ENCODE measurements around the gene CACNA2D3.
A peak's percentile ranks its signal among the peaks of the same experiment; 100 is the strongest.

The CACNA2D3 gene

DNA sequence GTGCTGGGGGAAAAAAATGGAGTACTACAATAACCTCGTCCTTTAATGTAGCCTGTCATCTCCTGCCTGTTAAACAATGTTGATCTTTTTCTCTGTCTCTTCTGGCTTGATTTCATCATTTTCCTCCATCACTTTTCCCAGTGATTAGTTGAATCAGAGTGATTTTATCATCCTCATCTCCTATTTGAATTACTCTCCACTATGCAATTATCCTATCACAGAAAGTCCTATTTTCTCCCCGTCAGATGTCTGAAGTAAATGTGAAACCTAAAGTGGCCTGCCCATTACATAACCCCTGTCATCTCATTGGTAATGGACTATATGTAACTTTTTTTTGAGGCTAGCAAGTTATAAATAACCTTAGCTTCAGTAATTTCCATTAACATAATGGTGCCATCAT, 201.8 kb downstream of the CACNA2D3 start:
- FAIRE-seq (no peak), DNase-seq (ENCODE audit: low spot score) (no peak)

GRCh38 chr3:54326951-54327350, 204.6 kb downstream of the CACNA2D3 start:
- DNase-seq (ENCODE audit: low spot score): no peak
- FAIRE-seq: no peak

DNA sequence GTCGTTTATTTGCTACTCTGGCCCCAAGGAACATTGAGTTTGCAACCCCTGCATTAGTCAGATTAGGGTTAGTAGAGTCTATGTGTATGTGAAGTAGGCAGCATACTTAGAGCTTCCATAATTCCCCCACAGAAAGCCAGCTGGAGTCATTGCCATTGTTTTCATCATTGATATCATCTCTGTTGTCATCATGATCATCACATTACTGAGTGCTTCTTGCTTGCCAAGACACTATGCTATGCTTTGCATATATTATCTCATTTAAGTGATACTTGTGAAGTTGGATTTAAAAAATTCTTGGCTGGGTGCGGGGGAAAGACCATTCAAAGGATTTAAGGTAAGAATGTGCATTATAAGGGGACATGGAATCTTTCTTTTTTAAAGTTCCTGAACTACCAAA, 209.0 kb downstream of the CACNA2D3 start:
- FAIRE-seq: no peak
- DNase-seq (ENCODE audit: low spot score): no peak

DNA sequence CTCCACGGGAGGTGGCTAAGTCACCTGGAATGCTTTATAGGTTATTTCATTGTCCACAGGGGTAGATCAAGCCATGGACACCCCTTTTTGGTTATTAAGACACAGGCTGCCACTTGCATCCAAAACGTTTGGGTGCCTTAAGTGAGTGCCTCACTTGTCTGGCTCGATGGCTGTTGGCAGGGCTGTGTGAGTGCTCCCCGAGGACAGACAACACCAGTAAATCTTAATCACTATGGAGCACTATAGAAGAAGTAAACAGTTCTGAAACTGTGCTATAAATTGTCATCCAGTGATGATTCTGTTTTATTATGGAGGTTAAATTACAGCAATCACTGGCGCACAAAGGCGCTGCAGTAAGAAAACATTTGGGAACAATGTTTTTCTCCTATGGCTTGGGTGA, 215.5 kb downstream of the CACNA2D3 start:
- FAIRE-seq (no peak), DNase-seq (ENCODE audit: low spot score) (no peak)

- FAIRE-seq (no peak), DNase-seq (ENCODE audit: low spot score) (no peak)
Measured at GRCh38 chr3:54339608-54340007, 217.3 kb downstream of the CACNA2D3 start.

DNA sequence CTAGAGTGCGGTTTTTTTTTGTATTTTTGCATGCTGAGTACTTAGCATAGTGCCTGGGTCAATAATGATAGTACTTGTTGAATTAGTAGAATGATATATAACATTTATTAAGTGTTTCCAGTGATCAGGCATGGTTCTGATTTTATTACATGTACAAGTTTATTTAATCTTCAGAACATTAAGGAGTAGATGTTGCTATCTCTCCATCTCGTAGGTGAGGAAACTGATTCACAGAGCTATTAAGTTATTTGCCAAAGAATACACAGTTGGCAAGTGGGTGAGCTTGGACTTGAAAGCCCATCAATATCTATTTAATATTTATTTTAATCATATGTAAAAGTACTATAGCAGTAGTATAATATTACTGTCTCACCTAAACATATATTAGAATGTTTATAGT, 219.5 kb downstream of the CACNA2D3 start:
- FAIRE-seq (no peak), DNase-seq (ENCODE audit: low spot score) (no peak)

DNA sequence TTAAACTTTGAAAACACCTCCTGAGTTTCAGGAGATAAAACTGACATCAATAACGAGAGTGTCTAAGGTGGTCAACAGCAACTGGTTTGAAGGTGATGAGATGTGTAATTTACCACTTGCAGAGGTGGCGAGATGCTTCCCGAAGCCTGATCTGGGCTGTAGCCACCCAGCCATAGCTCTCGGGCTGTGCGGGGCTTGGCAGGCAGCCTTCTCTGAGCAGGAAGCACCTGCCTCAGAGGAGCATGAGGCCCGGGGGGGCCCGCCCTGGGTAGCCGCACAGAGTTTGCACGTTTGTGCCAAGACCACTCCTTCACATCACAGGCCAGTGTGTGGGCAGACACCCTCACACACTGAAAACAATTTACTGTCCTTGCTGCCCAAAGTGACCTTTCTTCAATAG, 220.3 kb downstream of the CACNA2D3 start:
- DNase-seq (ENCODE audit: low spot score) (no peak), FAIRE-seq (no peak)

DNA sequence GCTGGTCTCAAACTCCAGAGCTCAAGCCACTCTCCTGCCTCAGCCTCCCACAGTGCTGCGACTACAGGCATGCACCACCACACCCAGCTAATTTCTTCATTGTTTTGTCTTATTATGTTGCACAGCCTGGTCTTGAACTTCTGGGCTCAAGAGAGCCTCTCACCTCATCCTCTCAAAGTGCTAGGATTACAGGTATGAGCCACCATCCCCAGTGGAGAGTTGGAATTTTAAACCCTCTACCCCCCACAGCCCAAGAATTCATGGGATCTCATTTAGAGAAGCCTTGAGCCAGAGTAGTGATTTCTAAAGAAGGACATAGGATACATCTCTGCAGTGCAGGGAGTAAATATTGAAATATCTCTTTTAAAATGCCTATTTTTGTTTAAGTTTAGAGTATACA, 221.1 kb downstream of the CACNA2D3 start:
- DNase-seq (ENCODE audit: low spot score) (no peak), FAIRE-seq (no peak)

GRCh38 chr3:54344601-54345231, 222.4 kb downstream of the CACNA2D3 start:
- DNase-seq (ENCODE audit: low spot score) (no peak), FAIRE-seq (no peak)

DNA sequence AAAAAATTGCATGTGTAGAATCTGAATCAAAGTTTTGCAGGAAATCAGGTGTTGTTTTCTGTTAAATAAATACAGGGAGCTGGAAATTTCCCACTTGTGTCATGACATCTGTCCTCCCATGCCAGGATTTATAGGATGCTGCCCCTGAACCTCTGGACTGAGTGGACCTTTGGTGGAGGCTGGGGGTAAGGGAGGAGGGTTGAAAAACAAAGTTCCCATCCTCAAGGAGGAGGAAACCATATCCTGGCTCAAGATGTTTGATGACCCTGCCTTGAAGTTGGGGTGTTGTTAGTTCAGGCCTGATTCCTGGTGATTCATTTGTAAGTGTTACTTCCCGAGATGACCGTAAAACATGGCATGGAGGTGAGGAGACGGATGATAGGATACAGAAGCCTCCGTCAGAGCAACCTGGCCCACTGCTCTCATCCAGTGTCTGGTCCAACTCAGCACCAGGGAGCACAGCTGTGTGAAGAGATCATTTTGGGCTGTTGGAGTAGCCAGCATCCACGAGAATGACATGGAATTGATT, 223.6 kb downstream of the CACNA2D3 start:
- no peak for DNase-seq (ENCODE audit: low spot score)
- FAIRE-seq: no peak

GRCh38 chr3:54347060-54347459, 224.7 kb downstream of the CACNA2D3 start:
- no peak for FAIRE-seq
- DNase-seq (ENCODE audit: low spot score): no peak

GRCh38 chr3:54347933-54348332, 225.6 kb downstream of the CACNA2D3 start:
- DNase-seq (ENCODE audit: low spot score) (no peak), FAIRE-seq (no peak)

- no peak for FAIRE-seq
- no peak for DNase-seq (ENCODE audit: low spot score)
Measured at GRCh38 chr3:54349231-54349652, 226.9 kb downstream of the CACNA2D3 start.

GRCh38 chr3:54349691-54350090, 227.3 kb downstream of the CACNA2D3 start:
- FAIRE-seq (no peak), DNase-seq (ENCODE audit: low spot score) (no peak)

GRCh38 chr3:54353546-54353945, 231.2 kb downstream of the CACNA2D3 start:
- DNase-seq (ENCODE audit: low spot score): no peak

DNA sequence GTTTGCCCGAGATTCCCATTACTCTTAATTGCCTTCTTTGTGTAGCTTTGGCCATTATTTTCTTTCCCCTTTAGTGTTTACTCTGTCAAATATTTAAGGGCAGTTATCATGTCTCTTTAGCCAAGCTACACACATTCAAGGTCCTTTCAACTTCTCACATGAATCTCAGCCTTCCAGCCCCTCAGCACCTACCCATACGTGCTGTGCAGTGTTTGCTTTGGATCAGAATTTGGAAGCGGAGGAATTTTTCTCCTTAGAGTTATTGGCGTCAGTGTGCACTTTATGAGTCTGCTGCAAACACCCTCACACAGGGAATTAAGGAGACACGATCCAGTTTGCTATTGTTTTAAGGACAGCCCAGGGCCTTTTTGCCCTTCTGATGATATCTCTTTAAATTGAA, 231.6 kb downstream of the CACNA2D3 start:
- FAIRE-seq (no peak), DNase-seq (ENCODE audit: low spot score) (no peak)

More at GRCh38 chr3:54353546-54353945, 231.2 kb downstream of the CACNA2D3 start:
- FAIRE-seq: no peak

DNA sequence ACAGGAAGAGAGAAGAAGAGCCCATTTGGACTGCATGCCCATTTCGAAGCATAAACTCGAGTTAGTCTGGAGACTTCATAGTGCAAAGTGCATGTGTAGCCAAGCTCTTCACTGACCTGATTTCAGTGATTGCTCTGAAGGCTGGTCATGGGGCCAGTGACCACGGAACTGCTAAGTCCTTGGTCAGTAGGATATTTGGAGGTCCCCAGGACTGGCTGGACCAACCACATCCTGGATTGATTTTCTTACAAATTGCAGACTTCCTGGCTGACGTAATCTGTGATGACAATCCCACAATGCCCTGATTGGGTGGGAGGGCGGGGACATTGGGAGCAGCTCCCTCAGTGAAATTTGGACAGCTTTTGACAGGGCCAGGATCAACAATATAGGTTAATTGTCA, 233.4 kb downstream of the CACNA2D3 start:
- no peak for DNase-seq (ENCODE audit: low spot score)
- FAIRE-seq: no peak

DNA sequence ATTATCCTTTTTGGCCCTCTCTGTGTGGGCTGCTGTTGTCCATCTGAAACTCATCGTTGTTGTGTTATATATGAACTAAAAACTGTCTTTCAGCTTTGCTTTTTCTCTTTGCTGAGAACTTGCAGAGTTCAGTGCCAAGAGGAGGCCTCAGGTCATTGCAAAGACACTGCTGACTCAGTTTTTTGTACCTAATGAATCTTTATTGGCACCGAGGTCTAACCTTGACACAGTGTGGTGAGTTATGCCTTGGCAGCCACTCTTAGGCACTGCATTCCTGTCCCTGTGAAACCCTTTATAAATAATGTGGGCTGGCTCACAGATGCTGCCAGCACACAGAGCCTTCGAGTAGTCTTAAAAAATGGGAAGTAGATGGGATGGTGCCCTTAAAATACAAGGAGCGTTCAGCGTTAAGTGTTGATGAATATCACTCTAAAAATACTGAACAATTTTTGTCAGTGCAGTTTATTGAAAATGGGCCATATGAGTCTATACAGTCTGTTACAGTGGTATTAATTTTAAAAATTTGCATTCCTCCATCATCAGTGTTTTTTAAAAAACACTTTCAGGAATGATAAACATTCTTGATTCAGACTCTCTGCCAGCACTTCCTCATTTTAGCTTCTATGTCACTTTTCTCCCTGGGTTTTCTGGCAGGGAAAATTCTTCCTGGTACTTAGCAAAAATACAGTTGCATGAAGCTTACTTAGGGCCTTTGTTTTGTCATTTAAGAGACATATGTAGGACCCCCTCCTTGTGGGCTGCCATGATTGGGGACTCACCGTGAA, 234.1 kb downstream of the CACNA2D3 start:
- DNase-seq (ENCODE audit: low spot score) (peak; percentile 18), FAIRE-seq (no peak)

GRCh38 chr3:54357301-54357700, 234.9 kb downstream of the CACNA2D3 start:
- no peak for FAIRE-seq
- no peak for DNase-seq (ENCODE audit: low spot score)

DNA sequence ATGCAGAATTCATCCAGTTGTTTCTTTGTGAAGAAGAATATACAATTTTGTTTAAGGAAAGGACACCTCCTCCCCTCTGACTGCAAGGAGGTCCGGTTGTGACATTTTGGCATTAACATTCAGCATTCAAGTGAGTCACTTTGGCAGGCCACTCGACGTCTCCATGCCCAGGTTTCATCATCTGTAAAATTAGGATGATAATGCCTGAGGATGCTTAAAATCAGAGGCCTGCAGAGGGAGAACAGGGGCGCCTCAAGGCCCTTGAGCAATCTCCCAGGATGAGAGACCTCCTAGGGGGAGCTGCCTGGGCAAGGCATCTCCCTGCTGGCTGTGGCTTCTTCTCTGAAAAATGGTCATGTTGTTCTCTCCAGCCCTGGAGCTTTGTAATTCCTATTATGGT, 236.0 kb downstream of the CACNA2D3 start:
- DNase-seq (ENCODE audit: low spot score) (no peak), FAIRE-seq (no peak)

DNA sequence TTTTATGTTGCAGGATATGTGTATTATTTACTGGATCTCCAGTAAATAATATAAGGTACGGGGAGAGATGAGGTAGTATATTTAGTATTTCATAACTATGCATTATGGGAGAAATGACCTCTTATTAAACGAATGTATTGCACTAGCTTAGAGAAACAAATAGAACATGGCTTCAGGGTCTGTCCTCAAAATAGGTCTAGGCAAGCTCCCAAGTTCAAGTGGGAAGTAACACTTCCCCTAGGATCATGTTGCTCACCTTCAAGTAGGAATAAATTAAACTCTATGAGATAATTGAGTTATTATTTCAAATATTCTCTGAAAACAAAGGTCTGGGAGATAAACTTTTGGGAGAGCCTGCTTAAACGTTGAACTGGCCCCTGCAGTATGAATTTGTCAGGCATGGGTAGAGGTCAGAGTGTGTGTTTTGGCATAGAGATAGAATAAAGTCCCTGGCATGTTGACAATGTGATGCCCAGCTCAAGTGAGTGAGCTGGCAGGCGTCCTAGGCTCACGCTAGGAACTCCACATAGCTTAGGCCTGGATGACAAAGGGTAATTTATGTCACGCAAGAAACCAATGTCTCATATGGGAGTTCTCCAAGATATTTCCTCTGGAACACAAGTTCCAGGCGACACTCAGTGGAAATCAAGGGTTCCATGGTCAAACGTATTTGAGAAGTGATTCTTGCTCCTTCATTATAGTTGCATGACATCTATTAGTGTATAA, 236.8 kb downstream of the CACNA2D3 start:
- no peak for DNase-seq (ENCODE audit: low spot score)

DNA sequence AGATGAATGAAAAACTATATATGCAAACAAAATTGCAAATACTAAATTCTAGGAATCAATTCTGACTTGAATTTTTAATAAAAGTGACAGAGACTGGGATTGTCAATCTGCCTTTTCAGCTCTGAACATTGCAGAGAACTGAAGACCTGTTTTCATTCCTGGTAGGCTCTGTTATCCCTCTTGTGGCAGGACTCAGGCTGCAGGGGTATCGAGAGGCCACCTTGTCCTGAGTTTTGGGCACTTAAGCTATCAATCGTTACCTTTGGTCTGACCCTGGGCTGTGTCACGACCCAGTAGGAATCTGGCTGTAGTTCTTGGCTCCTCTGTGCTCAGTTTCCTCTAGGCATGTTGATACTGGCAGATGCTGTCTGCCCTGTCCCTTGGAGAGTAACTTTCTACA, 238.0 kb downstream of the CACNA2D3 start:
- no peak for FAIRE-seq
- DNase-seq (ENCODE audit: low spot score): no peak

More for the DNA sequence above, 236.8 kb downstream of the CACNA2D3 start:
- no peak for FAIRE-seq
